K562 (cell line): ENCODE results near the gene RHOC. TPM values are rescaled to one million over a fixed set of nuclear protein-coding genes. Genes with fewer than 3 reads are reported as not detected.
A peak's percentile ranks its signal among the peaks of the same experiment; 100 is the strongest.

Experiments used
- ATAC-seq: fragments of 200-7000 bp; cut with Tn5 transposase; 3 replicates; pipeline ENCODE4 v1.9.1; 2020; ENCODE audit warnings: moderate library complexity
- BruUV-seq: library from RNA; stranded (reverse); fragments of 400-500 nt; replicated peaks from 2 replicates; lab custom pipeline; 2021; lab: Mats Ljungman, UMichigan
- CTCF ChIA-PET: fragments of 300-600 bp; formaldehyde crosslinking; extraction: SDS; loops from one replicate; lab custom pipeline; 2021; ENCODE audit warnings: low intra/inter-chr PET ratio; lab: Yijun Ruan, JAX
- POLR2A ChIA-PET: fragments of 300-600, 350-650 bp; sonication (Branson Sonifier 250); formaldehyde crosslinking; extraction: SDS; loops from one replicate; lab custom pipeline; 2021; ENCODE audit warnings: antibody characterized with exemption, inconsistent platforms; lab: Yijun Ruan, JAX
- DNase-seq, 4 experiments: peaks; one replicate each; pipeline versions ENCODE4 v3.0.0 to v3.0.0-alpha.2; 2011 to 2018; ENCODE audit warnings: low spot score in 3 of 4, mixed read lengths in 3 of 4; ENCODE audit errors: extremely low read depth in 1 of 4
- FAIRE-seq: peaks from 2 replicates; lab custom pipeline; 2011; peaks lifted over from hg19 to GRCh38; lab: Jason Lieb, UNC
- H2AFZ ChIP-seq: 2 replicates; pipeline ENCODE4 v1.6.0; 2011; ENCODE audit warnings: low read depth, low read length, control low read depth, inconsistent platforms
- H3K27ac ChIP-seq: fragments of 200-600 bp; 3 replicates; pipeline ENCODE4 v1.8.0; 2011; ENCODE audit warnings: low read depth, mild to moderate bottlenecking, control low read depth, inconsistent platforms, low read length, moderate library complexity, mixed read lengths; ENCODE audit errors: extremely low read depth
- H3K27me3 ChIP-seq, 2 experiments: fragments of 300-600 bp in 1 of 2; 2 replicates in 1 of 2; 3 replicates in 1 of 2; pipeline versions ENCODE4 v1.6.0 to v1.8.0; 2011; ENCODE audit warnings: inconsistent platforms in 2 of 2, low read length in 2 of 2, mild to moderate bottlenecking in 1 of 2, mixed read lengths in 1 of 2, moderate library complexity in 1 of 2; ENCODE audit not compliant: control insufficient read depth in 2 of 2, insufficient read depth in 2 of 2
- H3K36me3 ChIP-seq: fragments of 300-600 bp; 3 replicates; pipeline ENCODE4 v1.8.0; 2011; ENCODE audit warnings: mild to moderate bottlenecking, low read length, inconsistent platforms; ENCODE audit not compliant: control insufficient read depth, insufficient read depth
- H3K4me1 ChIP-seq, 2 experiments: fragments of 200-600 bp in 1 of 2; replicated peaks in 1 of 2; 2 replicates in 1 of 2; 3 replicates in 1 of 2; pipeline versions ENCODE4 v1.5.1 to v1.8.0; 2011; ENCODE audit warnings: inconsistent platforms in 2 of 2, low read length in 2 of 2, mild to moderate bottlenecking in 1 of 2, mixed read lengths in 1 of 2, moderate library complexity in 1 of 2; ENCODE audit not compliant: control insufficient read depth in 2 of 2, insufficient read depth in 2 of 2
- H3K4me2 ChIP-seq: 2 replicates; pipeline ENCODE4 v1.6.1; 2011; ENCODE audit warnings: low read length, control low read depth, inconsistent platforms, mixed read lengths; ENCODE audit not compliant: insufficient read depth
- H3K4me3 ChIP-seq: fragments of 200-600 bp; sonication (generic), shearing (Covaris generic); 2 replicates; pipeline ENCODE4 v1.5.1; 2016; ENCODE audit warnings: control low read depth, inconsistent platforms
- H3K79me2 ChIP-seq: fragments of 200-600 bp; 3 replicates; pipeline ENCODE4 v1.8.0; 2011; ENCODE audit warnings: low read length, inconsistent platforms; ENCODE audit not compliant: control insufficient read depth, insufficient read depth
- H3K9ac ChIP-seq, 2 experiments: 2 replicates each; pipeline versions ENCODE4 v1.6.0 to v1.6.1; 2011; ENCODE audit warnings: low read depth in 2 of 2, low read length in 2 of 2, control low read depth in 1 of 2, inconsistent platforms in 1 of 2, mild to moderate bottlenecking in 1 of 2, mixed read lengths in 1 of 2; ENCODE audit not compliant: insufficient read depth in 1 of 2
- H3K9me1 ChIP-seq: one replicate; pipeline ENCODE4 v1.6.0; 2011; ENCODE audit warnings: inconsistent platforms, mild to moderate bottlenecking, low read length, moderate library complexity; ENCODE audit not compliant: control insufficient read depth, insufficient read depth
- H3K9me3 ChIP-seq: replicated peaks from 2 replicates; pipeline ENCODE4 v1.5.1; 2011; ENCODE audit warnings: low read depth, low read length, inconsistent platforms; ENCODE audit not compliant: control insufficient read depth, insufficient read depth
- H4K20me1 ChIP-seq: replicated peaks from 2 replicates; pipeline ENCODE4 v1.6.1; 2011; ENCODE audit warnings: low read length, inconsistent platforms, mixed read lengths; ENCODE audit not compliant: control insufficient read depth, insufficient read depth
- AFF1 ChIP-seq, 2 experiments: fragments of 450-650 bp; IDR thresholded peaks; 2 replicates each; pipeline ENCODE4 v1.6.1; 2018; ENCODE audit warnings: mild to moderate bottlenecking in 2 of 2, low read depth in 1 of 2; ENCODE audit not compliant: partially characterized antibody in 2 of 2
- EP400 ChIP-seq: fragments of 450-650 bp; IDR thresholded peaks from 2 replicates; pipeline ENCODE4 v1.6.1; 2017; ENCODE audit warnings: antibody characterized with exemption, mild to moderate bottlenecking, moderate library complexity
- HDAC1 ChIP-seq, 2 experiments: fragments of 450-650 bp; IDR thresholded peaks; 2 replicates each; pipeline ENCODE4 v1.6.1; 2016 to 2017; ENCODE audit warnings: inconsistent platforms in 1 of 2, mild to moderate bottlenecking in 1 of 2, moderate library complexity in 1 of 2
- HMBOX1 ChIP-seq: sonication (generic); IDR thresholded peaks from 2 replicates; pipeline ENCODE4 v1.6.1; 2016
- MED1 ChIP-seq: sonication (generic); formaldehyde crosslinking; IDR thresholded peaks from 2 replicates; pipeline ENCODE4 v1.8.1; 2023; ENCODE audit warnings: missing genetic modification reagents, borderline replicate concordance
- NCOA2 ChIP-seq, 2 experiments: fragments of 450-650 bp; IDR thresholded peaks; 2 replicates each; pipeline ENCODE4 v1.6.1; 2018; ENCODE audit warnings: mild to moderate bottlenecking in 2 of 2, moderate library complexity in 1 of 2; ENCODE audit not compliant: partially characterized antibody in 2 of 2
- RCOR1 ChIP-seq, 2 experiments: IDR thresholded peaks; 2 replicates each; pipeline ENCODE4 v1.6.1; 2012; ENCODE audit warnings: low read depth in 2 of 2, low read length in 2 of 2, borderline replicate concordance in 1 of 2, improper control_type of control experiment in 1 of 2
- RFX5 ChIP-seq: IDR thresholded peaks from 2 replicates; pipeline ENCODE4 v1.6.1; 2011; ENCODE audit warnings: low read depth, mild to moderate bottlenecking, improper control_type of control experiment, low read length
- THAP12 ChIP-seq: fragments of 250-450 bp; sonication (Bioruptor Pico); IDR thresholded peaks from 2 replicates; pipeline ENCODE4 v1.9.0; 2021; ENCODE audit warnings: mild to moderate bottlenecking, inconsistent platforms
- VEZF1 ChIP-seq: fragments of 200-800 bp; sonication (Bioruptor generic); IDR thresholded peaks from 2 replicates; pipeline ENCODE4 v1.6.1; 2017; ENCODE audit warnings: missing genetic modification characterization, missing compliant biosample characterization
- ZNF184 ChIP-seq: sonication (generic); formaldehyde crosslinking; IDR thresholded peaks from 2 replicates; pipeline ENCODE4 v1.5.0; 2020; ENCODE audit warnings: missing genetic modification reagents
- ZNF57 ChIP-seq: fragments of 450-650 bp; formaldehyde crosslinking; IDR thresholded peaks from 2 replicates; pipeline ENCODE4 v1.4.0; 2020; ENCODE audit warnings: mild to moderate bottlenecking, moderate library complexity
- WGBS: fragments of 100-300 bp; shearing (Covaris generic); methylation state at CpG from one replicate; pipeline ENCODE4 v1.1.6; 2016; ENCODE audit warnings: low coverage, mixed read lengths; ENCODE audit not compliant: insufficient coverage; ENCODE audit errors: missing lambda C conversion rate; 5-methylcytosine and 5-hydroxymethylcytosine counted together
- in situ Hi-C: fragments of 300-500 bp; cut with MboI; formaldehyde crosslinking; loops from 4 replicates; pipeline ENCODE4 v1.15.0; 2018; ENCODE audit warnings: inconsistent platforms, mixed read lengths
- intact Hi-C: fragments of 100-400 bp; cut with micrococcal nuclease; formaldehyde crosslinking; loops from 2 replicates; pipeline ENCODE4 v1.14.2; 2022
- polyA plus RNA-seq, 8 experiments: library from polyadenylated mRNA; depleted of rRNA in 4 of 8; stranded (reverse) in 5 of 8; unstranded in 3 of 8; fragments of >200 nt; fragmentation: Nextera tagmentation in 2 of 8; fragmentation: Illumina TruSeq in 1 of 8; extraction: Ambion mirVana in 2 of 8; extraction: Trizol in 1 of 8; gene quantifications; 2 replicates each; pipeline versions ENCODE4 v1.2.1 to v1.2.3, GENCODE V29; 2011 to 2014; ENCODE audit warnings: inconsistent platforms in 1 of 8, missing spikeins in 1 of 8
- total RNA-seq, 7 experiments: library from RNA; depleted of rRNA in 6 of 7; stranded (reverse); fragments of >200 nt in 6 of 7; fragmentation: Illumina TruSeq in 2 of 7; extraction: Trizol in 2 of 7; gene quantifications; 2 replicates each; pipeline versions ENCODE4 v1.2.1 to v1.2.3, GENCODE V29; 2011 to 2021; ENCODE audit warnings: low replicate concordance in 1 of 7

Gene RHOC
- total and polyA plus RNA-seq, 9 of the 15 experiments (the other 6 are each of a cell fraction or from before 2014, with no cell fraction given): 35.2 to 364 (median 204) TPM

- Histone ChIP-seq H3K9ac (no peak overlapping the region), H2AFZ (no peak overlapping the region)
- WGBS: 25% methylated on average over 4 of the region's 4 CpGs
- in situ Hi-C loops: no loop called here
- TF ChIP-seq VEZF1 (CRISPR knock-in tag): no peak
- no peak for TF ChIP-seq NCOA2 (IDR thresholded peaks at IDR 0.05; ENCODE audit: partially characterized antibody in 2 of 2)
- no peak for TF ChIP-seq EP400
- TF ChIP-seq ZNF57 (CRISPR knock-in tag): no peak
- TF ChIP-seq AFF1 (IDR thresholded peaks at IDR 0.05; ENCODE audit: low read depth in 1 of 2, partially characterized antibody in 2 of 2): no peak
- TF ChIP-seq MED1 (CRISPR knock-in tag): no peak
- TF ChIP-seq HDAC1 (IDR thresholded peaks at IDR 0.05): no peak
- TF ChIP-seq RCOR1 (IDR thresholded peaks at IDR 0.05; ENCODE audit: borderline replicate concordance in 1 of 2, low read depth in 2 of 2, low read length in 2 of 2): peak in 1 of 2 experiments; percentile 14; a peak in 1 of 4 replicates
- no peak for TF ChIP-seq ZNF184 (CRISPR knock-in tag)
- peak; percentile 38; the same call in 1 of the 2 replicates for TF ChIP-seq HMBOX1
- no peak for TF ChIP-seq RFX5
- no peak for TF ChIP-seq THAP12 (CRISPR knock-in tag)
- TF ChIP-seq, all 486 proteins: peak for 2
- intact Hi-C loops: no loop called here
- peaks cover 18% of the 10 kb centered on the region in 2 experiments; a peak in 4 of 5 replicates for H3K4me1 ChIP-seq
- no peak overlapping the region for H3K4me3 ChIP-seq
- H3K9me3 ChIP-seq: no peaks in the 10 kb centered on the region
- peaks cover 42% of the 10 kb centered on the region for H3K36me3 ChIP-seq
- peaks cover 5% of the 10 kb centered on the region; the same call in 1 of the 3 replicates for H3K79me2 ChIP-seq
- H3K27ac ChIP-seq: no peak overlapping the region
- peak in 2 of 4 experiments; percentile 64 to 69 for DNase-seq
- H4K20me1 ChIP-seq: peaks cover 6% of the 10 kb centered on the region
- ATAC-seq: peak; percentile 87
- H3K27me3 ChIP-seq: no peaks in the 10 kb centered on the region
- ChIA-PET CTCF (no interaction called here), POLR2A (interaction anchor here (0.6 to 3.3 kb wide), 2 partner anchors 12 to 524 kb away, joined by 3 to 31 read pairs; no protein-coding TSS in a partner anchor)
- H3K9me1 ChIP-seq: peaks cover 8% of the 10 kb centered on the region
- peak; percentile 44 for FAIRE-seq
- BruUV-seq: no TSS peak
- no peak overlapping the region; the same call in 1 of the 2 replicates for H3K4me2 ChIP-seq
These were observed 20.1 kb downstream of the RHOC start for GRCh38 chr1:112686835-112687234.
